Colonic mucosa (tissue), 4 donors: ENCODE measurements around the gene VILL. TPM values are rescaled to one million over a fixed set of nuclear protein-coding genes. Genes with fewer than 3 reads are reported as not detected.
A peak's percentile ranks its signal among the peaks of the same experiment; 100 is the strongest.

Source experiments
- DNase-seq: peaks from one replicate; pipeline ENCODE4 v3.0.0-alpha.2; 2020
- H3K27ac ChIP-seq: fragments of 200-600 bp; one replicate; pipeline ENCODE4 v1.8.0; 2021
- H3K27me3 ChIP-seq: fragments of 200-600 bp; one replicate; pipeline ENCODE4 v1.8.0; 2021
- H3K36me3 ChIP-seq: fragments of 200-600 bp; one replicate; pipeline ENCODE4 v1.8.0; 2021
- H3K4me1 ChIP-seq: fragments of 200-600 bp; one replicate; pipeline ENCODE4 v1.8.0; 2021; ENCODE audit warnings: mild to moderate bottlenecking
- H3K4me3 ChIP-seq: fragments of 200-600 bp; one replicate; pipeline ENCODE4 v1.8.0; 2021
- H3K9ac ChIP-seq, 2 donors: one replicate each; pipeline ENCODE4 v1.7.0; 2013; ENCODE audit warnings: control low read depth in 2 of 2, low read depth in 2 of 2, low read length in 2 of 2
- H3K9me3 ChIP-seq: fragments of 200-600 bp; one replicate; pipeline ENCODE4 v1.8.0; 2021
- intact Hi-C: fragments of 100-400 bp; cut with DNase I; formaldehyde crosslinking; loops from one replicate; pipeline ENCODE4 v1.14.1; 2022
- total RNA-seq, 2 donors: library from RNA; stranded (reverse); fragmentation: NEBNext Ultra II Directional in 1 of 2; extraction: Animal tissue kit (Norgen Biotek cat#: 25700) in 1 of 2; gene quantifications; one replicate each; pipeline ENCODE4 v1.2.1, GENCODE V29; 2021
- TF ChIP-seq, protein P1 (sequence below): fragments of 200-600 bp; IDR thresholded peaks from one replicate; pipeline ENCODE4 v1.8.0; 2022; ENCODE audit warnings: antibody characterized with exemption, mild to moderate bottlenecking
- donor health status: healthy.
- donor health status: DM: no; HTN: no; CAD: no.
- donor health status: DM: no; HTN: no; CAD: no.

VILL gene
- total RNA-seq, 2 donors from 2014 or later = 155 to 166 TPM

DNA sequence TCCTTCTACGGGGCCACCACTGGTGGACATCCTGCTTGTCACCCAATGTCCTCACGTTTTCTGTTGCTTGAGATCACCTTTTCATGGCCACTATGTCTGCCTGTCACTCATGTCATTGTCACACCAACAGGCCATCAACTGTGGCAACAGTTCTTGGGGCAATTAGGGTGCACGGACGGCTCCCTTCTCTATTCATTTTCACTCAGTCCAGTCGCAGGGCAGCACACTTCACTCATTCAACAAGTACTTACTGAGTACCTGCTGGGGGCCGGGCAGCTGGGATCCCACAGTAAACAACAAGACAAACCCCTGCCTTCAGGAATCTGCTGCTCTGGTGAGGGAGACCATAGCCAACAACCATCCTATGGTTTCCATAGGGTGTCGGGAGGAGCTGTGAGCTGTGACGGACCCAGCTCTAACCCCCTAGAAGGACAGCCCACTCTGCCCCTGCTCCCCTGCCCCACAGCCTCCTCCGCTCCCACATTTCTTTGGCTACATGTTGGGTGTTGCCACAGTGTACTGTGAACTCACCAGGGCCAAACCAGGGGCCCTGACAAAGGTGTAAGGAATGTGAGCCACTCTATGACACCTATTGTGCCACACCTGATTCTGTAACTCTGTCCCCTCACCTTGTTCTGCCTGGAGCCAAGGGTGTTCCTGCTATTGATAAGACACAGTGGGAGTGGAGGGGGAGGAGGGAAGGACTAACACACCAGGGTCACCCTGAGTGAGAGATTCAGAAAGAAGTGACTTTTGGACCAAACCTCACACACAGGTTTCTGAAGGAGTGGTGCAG, 1.9 kb downstream of the VILL start:
- Histone ChIP-seq H3K4me1 (peaks cover 13% of the 10 kb centered on the region), H3K27me3 (no peaks in the 10 kb centered on the region), H3K9ac (peak overlapping the region; percentile 82 to 98), H3K4me3 (peak overlapping the region; percentile 31), H3K36me3 (no peaks in the 10 kb centered on the region), H3K27ac (peak overlapping the region; percentile 85), H3K9me3 (no peaks in the 10 kb centered on the region)
- peak; percentile 84 for DNase-seq
- TF ChIP-seq, protein P1, sequence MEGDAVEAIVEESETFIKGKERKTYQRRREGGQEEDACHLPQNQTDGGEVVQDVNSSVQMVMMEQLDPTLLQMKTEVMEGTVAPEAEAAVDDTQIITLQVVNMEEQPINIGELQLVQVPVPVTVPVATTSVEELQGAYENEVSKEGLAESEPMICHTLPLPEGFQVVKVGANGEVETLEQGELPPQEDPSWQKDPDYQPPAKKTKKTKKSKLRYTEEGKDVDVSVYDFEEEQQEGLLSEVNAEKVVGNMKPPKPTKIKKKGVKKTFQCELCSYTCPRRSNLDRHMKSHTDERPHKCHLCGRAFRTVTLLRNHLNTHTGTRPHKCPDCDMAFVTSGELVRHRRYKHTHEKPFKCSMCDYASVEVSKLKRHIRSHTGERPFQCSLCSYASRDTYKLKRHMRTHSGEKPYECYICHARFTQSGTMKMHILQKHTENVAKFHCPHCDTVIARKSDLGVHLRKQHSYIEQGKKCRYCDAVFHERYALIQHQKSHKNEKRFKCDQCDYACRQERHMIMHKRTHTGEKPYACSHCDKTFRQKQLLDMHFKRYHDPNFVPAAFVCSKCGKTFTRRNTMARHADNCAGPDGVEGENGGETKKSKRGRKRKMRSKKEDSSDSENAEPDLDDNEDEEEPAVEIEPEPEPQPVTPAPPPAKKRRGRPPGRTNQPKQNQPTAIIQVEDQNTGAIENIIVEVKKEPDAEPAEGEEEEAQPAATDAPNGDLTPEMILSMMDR = no peak
- intact Hi-C loops = no loop called here

DNA sequence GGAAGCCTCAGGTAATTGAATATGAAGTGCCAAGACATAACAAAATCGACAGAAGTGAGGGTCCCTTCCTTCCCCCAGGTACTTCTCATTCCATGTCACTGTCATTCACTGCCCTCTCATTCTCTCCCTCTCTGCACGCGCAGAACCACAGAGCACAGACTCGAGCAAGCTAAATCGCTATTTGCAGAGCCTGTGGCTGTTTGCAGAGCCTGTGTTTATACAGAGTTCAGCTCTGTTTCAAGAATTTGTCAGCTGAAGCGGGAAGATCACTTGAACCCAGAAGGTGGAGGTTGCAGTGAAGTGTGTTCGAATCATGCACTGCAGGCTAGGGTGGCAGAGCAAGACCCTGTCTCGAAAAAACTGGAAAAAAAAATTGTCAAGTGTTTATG, 2.5 kb downstream of the VILL start:
- peak overlapping the region; percentile 85 for H3K27ac ChIP-seq
- H3K27me3 ChIP-seq = no peaks in the 10 kb centered on the region
- H3K4me1 ChIP-seq = peaks cover 13% of the 10 kb centered on the region
- H3K36me3 ChIP-seq = no peaks in the 10 kb centered on the region
- no peak overlapping the region for H3K4me3 ChIP-seq
- intact Hi-C loops = no loop called here
- TF ChIP-seq, protein P1 = no peak
- H3K9me3 ChIP-seq = no peaks in the 10 kb centered on the region
- peak overlapping the region; percentile 28 to 98 for H3K9ac ChIP-seq
- DNase-seq = no peak

DNA sequence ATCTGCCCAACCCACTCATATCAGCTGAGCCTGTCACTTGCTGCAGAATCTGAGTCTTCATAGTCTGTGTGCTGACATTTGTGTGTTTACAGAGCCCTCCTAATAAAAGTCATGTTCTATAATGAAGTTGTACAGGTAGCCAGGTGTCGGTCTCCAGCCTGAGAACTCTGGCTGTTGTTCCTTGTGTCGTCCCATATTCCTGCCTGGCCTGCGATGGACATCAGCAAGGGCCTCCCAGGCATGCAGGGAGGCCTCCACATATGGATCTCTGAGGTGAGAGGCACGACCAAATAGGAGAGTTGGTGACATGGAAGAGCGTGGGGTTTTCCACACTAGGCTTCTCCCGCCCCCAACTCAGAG, 2.9 kb downstream of the VILL start:
- intact Hi-C loops = no loop called here
- peaks cover 16% of the 10 kb centered on the region for H3K4me1 ChIP-seq

GRCh38 chr3:37993820-37994638, 3.4 kb downstream of the VILL start:
- H3K36me3 ChIP-seq = no peaks in the 10 kb centered on the region
- intact Hi-C loops = no loop called here
- H3K9ac ChIP-seq = peak overlapping the region; percentile 77 to 98

More for the DNA sequence above, 2.9 kb downstream of the VILL start:
- DNase-seq = no peak
- Histone ChIP-seq H3K36me3 (no peaks in the 10 kb centered on the region), H3K4me3 (peak overlapping the region; percentile 42), H3K9me3 (no peaks in the 10 kb centered on the region), H3K9ac (peak overlapping the region; percentile 77 to 98), H3K27ac (peak overlapping the region; percentile 85), H3K27me3 (no peaks in the 10 kb centered on the region)
- TF ChIP-seq, protein P1 = no peak

GRCh38 chr3:37994639-37994972, 4.0 kb downstream of the VILL start:
- no peaks in the 10 kb centered on the region for H3K9me3 ChIP-seq
- peak overlapping the region; percentile 42 for H3K4me3 ChIP-seq
- no peaks in the 10 kb centered on the region for H3K27me3 ChIP-seq
- DNase-seq = no peak
- H3K4me1 ChIP-seq = peaks cover 18% of the 10 kb centered on the region
- peak overlapping the region; percentile 85 for H3K27ac ChIP-seq
- TF ChIP-seq, protein P1 = no peak
- no peaks in the 10 kb centered on the region for H3K36me3 ChIP-seq
- H3K9ac ChIP-seq = peak overlapping the region; percentile 77 to 98
- intact Hi-C loops = no loop called here

More at GRCh38 chr3:37993820-37994638, 3.4 kb downstream of the VILL start:
- Histone ChIP-seq H3K9me3 (no peaks in the 10 kb centered on the region), H3K4me3 (peak overlapping the region; percentile 42), H3K27me3 (no peaks in the 10 kb centered on the region), H3K27ac (peak overlapping the region; percentile 85), H3K4me1 (peaks cover 18% of the 10 kb centered on the region)
- TF ChIP-seq, protein P1 = no peak
- DNase-seq = peak; percentile 76
